Gastroesophageal sphincter (tissue), 3 donors: Measurements from ENCODE around the gene MT4.

Source experiments
- EP300 ChIP-seq: sonication (generic); formaldehyde crosslinking; IDR thresholded peaks from one replicate; pipeline ENCODE4 v1.6.1; 2017; ENCODE audit warnings: antibody characterized with exemption, mild to moderate bottlenecking
- POLR2A ChIP-seq, 2 donors: fragments of 450-650 bp; IDR thresholded peaks; one replicate each; pipeline ENCODE4 v1.6.1; 2017; ENCODE audit warnings: antibody characterized with exemption in 2 of 2, mild to moderate bottlenecking in 2 of 2, moderate library complexity in 1 of 2
- POLR2AphosphoS5 ChIP-seq: sonication (generic); formaldehyde crosslinking; IDR thresholded peaks from one replicate; pipeline ENCODE4 v1.6.1; 2017; ENCODE audit warnings: antibody characterized with exemption
- TF ChIP-seq, protein P1 (sequence below), 4 experiments: fragments of 200-600 bp in 2 of 4; fragments of 450-650 bp in 2 of 4; sonication (generic) in 1 of 4; IDR thresholded peaks; one replicate each; pipeline ENCODE4 v1.5.1; 2017 to 2019; ENCODE audit warnings: antibody characterized with exemption in 4 of 4, mild to moderate bottlenecking in 2 of 4, moderate library complexity in 2 of 4

DNA sequence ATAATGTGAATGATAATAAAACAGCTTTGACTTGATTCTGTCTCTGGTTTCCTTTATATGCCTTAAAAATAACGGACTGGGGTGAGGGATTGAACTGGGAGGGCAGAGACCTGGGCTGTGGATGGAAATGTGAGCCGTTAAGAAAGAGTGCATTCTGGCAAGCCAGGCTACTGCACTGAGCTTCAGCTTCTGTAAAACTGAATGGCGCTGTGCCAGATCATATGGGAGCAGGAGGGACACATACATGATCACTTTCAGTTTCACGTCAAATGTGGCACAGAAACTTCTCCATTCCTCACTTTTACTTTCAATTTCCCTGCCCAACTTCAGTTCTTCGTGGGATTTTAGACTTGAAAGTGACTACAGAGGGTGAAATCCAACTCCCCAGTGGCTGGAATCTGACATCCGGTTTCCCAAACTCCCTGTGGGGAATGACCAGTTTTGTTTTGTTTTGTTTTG lies 44.6 kb downstream of the MT4 start:
- TF ChIP-seq, protein P1, sequence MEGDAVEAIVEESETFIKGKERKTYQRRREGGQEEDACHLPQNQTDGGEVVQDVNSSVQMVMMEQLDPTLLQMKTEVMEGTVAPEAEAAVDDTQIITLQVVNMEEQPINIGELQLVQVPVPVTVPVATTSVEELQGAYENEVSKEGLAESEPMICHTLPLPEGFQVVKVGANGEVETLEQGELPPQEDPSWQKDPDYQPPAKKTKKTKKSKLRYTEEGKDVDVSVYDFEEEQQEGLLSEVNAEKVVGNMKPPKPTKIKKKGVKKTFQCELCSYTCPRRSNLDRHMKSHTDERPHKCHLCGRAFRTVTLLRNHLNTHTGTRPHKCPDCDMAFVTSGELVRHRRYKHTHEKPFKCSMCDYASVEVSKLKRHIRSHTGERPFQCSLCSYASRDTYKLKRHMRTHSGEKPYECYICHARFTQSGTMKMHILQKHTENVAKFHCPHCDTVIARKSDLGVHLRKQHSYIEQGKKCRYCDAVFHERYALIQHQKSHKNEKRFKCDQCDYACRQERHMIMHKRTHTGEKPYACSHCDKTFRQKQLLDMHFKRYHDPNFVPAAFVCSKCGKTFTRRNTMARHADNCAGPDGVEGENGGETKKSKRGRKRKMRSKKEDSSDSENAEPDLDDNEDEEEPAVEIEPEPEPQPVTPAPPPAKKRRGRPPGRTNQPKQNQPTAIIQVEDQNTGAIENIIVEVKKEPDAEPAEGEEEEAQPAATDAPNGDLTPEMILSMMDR (IDR thresholded peaks at IDR 0.05), result peak in 2 of 4 experiments; percentile 23 to 30
- TF ChIP-seq POLR2AphosphoS5, result peak; percentile 82
- TF ChIP-seq POLR2A (IDR thresholded peaks at IDR 0.05), result no peak
- TF ChIP-seq EP300, result no peak
